Metanephros (tissue), 2 donors: ENCODE results near the gene UGT2A3. TPM values are rescaled to one million over a fixed set of nuclear protein-coding genes. Genes with fewer than 3 reads are reported as not detected.

Experiments
- small RNA-seq: library from RNA; depleted of rRNA; stranded (forward); fragments of <200 nt; gene quantifications from one replicate; pipeline ENCODE3, GENCODE V24; 2014; ENCODE audit warnings: low replicate concordance
- total RNA-seq: library from RNA; depleted of rRNA; stranded (reverse); fragments of >200 nt; gene quantifications from one replicate; pipeline ENCODE4 v1.2.3, GENCODE V29; 2014

The UGT2A3 gene
- total RNA-seq: 33.0 TPM

DNA sequence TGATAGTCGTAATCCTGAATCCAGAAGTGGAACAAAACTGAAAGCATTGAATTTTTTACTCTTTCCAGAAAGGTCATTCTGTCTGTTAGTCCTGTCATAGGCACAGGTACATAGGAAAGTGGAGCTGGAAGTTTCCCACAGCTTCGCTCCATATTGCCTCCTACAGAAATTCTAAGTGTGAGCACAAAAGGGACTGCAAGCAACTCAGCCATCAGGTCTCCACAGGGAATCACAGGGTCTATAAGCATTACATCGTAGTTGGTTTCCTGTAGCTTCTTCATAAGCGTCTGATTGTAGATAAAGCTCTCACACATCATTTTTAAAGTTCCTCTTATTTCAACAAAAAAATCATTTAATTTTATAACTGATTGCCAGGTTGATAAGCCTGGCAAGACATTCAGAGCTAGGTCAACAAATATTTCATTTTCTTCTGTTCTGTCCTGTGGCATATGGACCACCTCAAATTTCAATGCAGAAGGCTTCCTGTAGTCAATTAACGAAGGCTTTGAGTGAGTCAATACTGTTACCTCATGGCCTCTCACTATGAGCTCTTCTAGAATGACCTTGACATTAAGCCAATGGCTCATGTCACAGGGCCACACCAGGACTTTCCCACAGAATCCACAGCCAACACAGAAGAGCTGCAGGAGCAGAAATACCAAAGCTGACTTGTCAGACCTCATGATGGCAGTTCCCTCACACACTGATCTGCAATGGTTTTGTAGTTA, at the start of gene UGT2A3:
Gene UGT2A3 (minus strand): TSS at position 727 of the 728 bp plus-strand sequence. CDS start 44 bp downstream, at position 683.

Small RNA genes within 50 kb of the gene (small RNA-seq; reads per million reads assigned to genes)
- gene AC021146.3 (not detected), gene AC021146.6 (not detected)

Other genes with a start within 250 kb of the UGT2A3 start
- not detected for gene UGT2B10, start 135.8 kb downstream of the UGT2A3 start, total RNA-seq
- gene UGT2B7, start 144.7 kb upstream of the UGT2A3 start, total RNA-seq: 24.1 TPM